K562 (cell line): ENCODE results near the gene ZKSCAN8. TPM values are rescaled to one million over a fixed set of nuclear protein-coding genes. Genes with fewer than 3 reads are reported as not detected.

Source experiments
- BCLAF1 ChIP-seq, 2 experiments: fragments of 450-650 bp in 1 of 2; IDR thresholded peaks; 2 replicates each; pipeline ENCODE4 v1.6.1; 2011 to 2017; ENCODE audit warnings: low read depth in 2 of 2, antibody characterized with exemption in 1 of 2, borderline replicate concordance in 1 of 2, low read length in 1 of 2, mild to moderate bottlenecking in 1 of 2, mixed read lengths in 1 of 2; ENCODE audit not compliant: control insufficient read depth in 1 of 2
- CXXC5 ChIP-seq: fragments of 250-450 bp; sonication (Bioruptor Pico); IDR thresholded peaks from 2 replicates; pipeline ENCODE4 v1.8.0; 2022; ENCODE audit warnings: inconsistent platforms, mild to moderate bottlenecking, moderate library complexity
- E2F8 ChIP-seq: fragments of 450-650 bp; IDR thresholded peaks from 2 replicates; pipeline ENCODE4 v1.7.1; 2018; ENCODE audit warnings: mild to moderate bottlenecking, low read depth; ENCODE audit not compliant: partially characterized antibody
- GTF2F1 ChIP-seq: IDR thresholded peaks from 2 replicates; pipeline ENCODE4 v1.6.1; 2011; ENCODE audit warnings: low read depth, low read length, improper control_type of control experiment
- IFI16 ChIP-seq: fragments of 250-450 bp; sonication (Bioruptor Pico); IDR thresholded peaks from 2 replicates; pipeline ENCODE4 v2.1.2; 2022; ENCODE audit warnings: mild to moderate bottlenecking, inconsistent platforms
- ILK ChIP-seq: fragments of 450-650 bp; IDR thresholded peaks from 2 replicates; pipeline ENCODE4 v1.6.1; 2016; ENCODE audit warnings: missing genetic modification characterization, low read depth, mild to moderate bottlenecking, missing compliant biosample characterization, moderate library complexity, borderline replicate concordance
- KLF1 ChIP-seq: fragments of 450-650 bp; IDR thresholded peaks from 2 replicates; pipeline ENCODE4 v1.6.1; 2016; ENCODE audit warnings: missing genetic modification characterization, missing compliant biosample characterization
- MAFK ChIP-seq: IDR thresholded peaks from 2 replicates; pipeline ENCODE4 v1.6.1; 2011; ENCODE audit warnings: low read length, improper control_type of control experiment
- MCM3 ChIP-seq: fragments of 450-650 bp; IDR thresholded peaks from 2 replicates; pipeline ENCODE4 v1.6.1; 2016
- NFE2L1 ChIP-seq: fragments of 450-650 bp; IDR thresholded peaks from 2 replicates; pipeline ENCODE4 v1.6.1; 2016; ENCODE audit warnings: missing genetic modification characterization, low read depth, mild to moderate bottlenecking, missing compliant biosample characterization, moderate library complexity, borderline replicate concordance
- POLR2B ChIP-seq: fragments of 450-650 bp; IDR thresholded peaks from 2 replicates; pipeline ENCODE4 v1.6.1; 2018; ENCODE audit warnings: low read depth; ENCODE audit not compliant: partially characterized antibody
- RFX5 ChIP-seq: IDR thresholded peaks from 2 replicates; pipeline ENCODE4 v1.6.1; 2011; ENCODE audit warnings: low read depth, mild to moderate bottlenecking, improper control_type of control experiment, low read length
- SLC30A9 ChIP-seq: fragments of 250-450 bp; sonication (Bioruptor Pico); IDR thresholded peaks from 2 replicates; pipeline ENCODE4 v1.8.0; 2022; ENCODE audit warnings: mild to moderate bottlenecking, moderate library complexity
- XRCC3 ChIP-seq: fragments of 450-650 bp; IDR thresholded peaks from 2 replicates; pipeline ENCODE4 v1.6.1; 2017; ENCODE audit warnings: mild to moderate bottlenecking, moderate library complexity
- ZBTB49 ChIP-seq: sonication (generic); formaldehyde crosslinking; IDR thresholded peaks from 2 replicates; pipeline ENCODE4 v1.8.0; 2022; ENCODE audit warnings: missing genetic modification reagents, mild to moderate bottlenecking, borderline replicate concordance
- ZNF140 ChIP-seq: fragments of 250-450 bp; sonication (Bioruptor Pico); IDR thresholded peaks from 2 replicates; pipeline ENCODE4 v1.8.0; 2021; ENCODE audit warnings: moderate library complexity, mild to moderate bottlenecking, inconsistent platforms
- ZNF347 ChIP-seq: fragments of 450-650 bp; formaldehyde crosslinking; IDR thresholded peaks from 2 replicates; pipeline ENCODE4 v1.4.0; 2020; ENCODE audit warnings: low read depth, mild to moderate bottlenecking, moderate library complexity
- ZNF780A ChIP-seq: fragments of 250-450 bp; sonication (Bioruptor Pico); IDR thresholded peaks from 2 replicates; pipeline ENCODE4 v1.5.0; 2021; ENCODE audit warnings: mild to moderate bottlenecking
- polyA plus RNA-seq, 8 experiments: library from polyadenylated mRNA; depleted of rRNA in 4 of 8; stranded (reverse) in 5 of 8; unstranded in 3 of 8; fragments of >200 nt; fragmentation: Nextera tagmentation in 2 of 8; fragmentation: Illumina TruSeq in 1 of 8; extraction: Ambion mirVana in 2 of 8; extraction: Trizol in 1 of 8; gene quantifications; 2 replicates each; pipeline versions ENCODE4 v1.2.1 to v1.2.3, GENCODE V29; 2011 to 2014; ENCODE audit warnings: inconsistent platforms in 1 of 8, missing spikeins in 1 of 8
- total RNA-seq, 7 experiments: library from RNA; depleted of rRNA in 6 of 7; stranded (reverse); fragments of >200 nt in 6 of 7; fragmentation: Illumina TruSeq in 2 of 7; extraction: Trizol in 2 of 7; gene quantifications; 2 replicates each; pipeline versions ENCODE4 v1.2.1 to v1.2.3, GENCODE V29; 2011 to 2021; ENCODE audit warnings: low replicate concordance in 1 of 7

ZKSCAN8 gene
- total and polyA plus RNA-seq, 9 of the 15 experiments (the other 6 are each of a cell fraction or from before 2014, with no cell fraction given), result 3.3 to 37.7 (median 21.7) TPM

- TF ChIP-seq BCLAF1 (IDR thresholded peaks at IDR 0.05; ENCODE audit: borderline replicate concordance in 1 of 2, control insufficient read depth in 1 of 2, low read depth in 2 of 2, low read length in 1 of 2) (peak in 1 of 2 experiments; percentile 96; a peak in 2 of 4 replicates), MAFK (no peak), GTF2F1 (0 out of 2 replicates have a peak, but pooled peaks have one; percentile 42), E2F8 (peak; percentile 75), ZBTB49 (CRISPR knock-in tag) (0 out of 2 replicates have a peak, but pooled peaks have one; percentile 68), KLF1 (tag) (peak; percentile 96), ZNF780A (CRISPR knock-in tag) (no peak), ZNF347 (CRISPR knock-in tag) (no peak), MCM3 (no peak), POLR2B (peak; percentile 94), SLC30A9 (CRISPR knock-in tag) (no peak), RFX5 (no peak), CXXC5 (CRISPR knock-in tag) (peak; percentile 95), NFE2L1 (tag) (no peak), XRCC3 (no peak), IFI16 (CRISPR knock-in tag) (no peak), ZNF140 (no peak), ILK (tag) (no peak)
These were observed at the start of gene ZKSCAN8 (continued) for GRCh38 chr6:28141500-28142329.
